Duodenal mucosa (tissue), 2 donors: Measurements from ENCODE around the gene ARHGAP32.

Experiments used
- H3K27ac ChIP-seq: one replicate; pipeline ENCODE4 v1.7.0; 2013; ENCODE audit warnings: low read depth, low read length
- H3K27me3 ChIP-seq, 2 donors: one replicate each; pipeline ENCODE4 v1.7.0; 2013; ENCODE audit warnings: low read length in 2 of 2, control low read depth in 1 of 2; ENCODE audit not compliant: insufficient read depth in 2 of 2, control insufficient read depth in 1 of 2
- H3K36me3 ChIP-seq, 2 donors: one replicate each; pipeline ENCODE4 v1.7.0; 2013; ENCODE audit warnings: low read length in 2 of 2, control low read depth in 1 of 2; ENCODE audit not compliant: insufficient read depth in 2 of 2, control insufficient read depth in 1 of 2
- H3K4me1 ChIP-seq, 2 donors: one replicate each; pipeline ENCODE4 v1.7.0; 2013; ENCODE audit warnings: low read length in 2 of 2, control low read depth in 1 of 2; ENCODE audit not compliant: insufficient read depth in 2 of 2, control insufficient read depth in 1 of 2
- H3K4me3 ChIP-seq, 2 donors: one replicate each; pipeline ENCODE4 v1.7.0; 2013; ENCODE audit warnings: low read length in 2 of 2, low read depth in 1 of 2
- H3K9ac ChIP-seq, 2 donors: one replicate each; pipeline ENCODE4 v1.7.0; 2013; ENCODE audit warnings: low read length in 2 of 2, low read depth in 1 of 2
- H3K9me3 ChIP-seq, 2 donors: one replicate each; pipeline ENCODE4 v1.7.0; 2013; ENCODE audit warnings: low read length in 2 of 2, control low read depth in 1 of 2; ENCODE audit not compliant: control insufficient read depth in 1 of 2

The ARHGAP32 gene

DNA sequence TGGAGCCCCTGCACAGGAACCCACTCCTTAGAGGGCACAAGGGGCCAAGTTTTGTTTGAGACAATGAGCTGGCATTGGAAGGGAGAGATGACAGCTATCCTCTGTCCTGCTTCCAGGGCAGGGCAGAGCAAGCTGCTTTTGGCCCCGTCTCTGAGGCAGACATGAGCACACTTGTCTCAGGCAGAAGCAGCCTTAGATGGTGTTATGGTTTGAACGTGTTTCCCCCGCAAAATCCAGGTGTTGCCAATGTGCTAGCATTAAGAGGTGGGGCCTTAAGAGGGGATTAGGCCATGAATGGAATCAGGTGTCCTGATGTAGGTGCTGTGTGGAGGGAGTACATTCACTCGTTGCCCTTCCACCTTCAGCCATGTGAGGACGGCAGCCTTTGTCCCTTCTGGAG, 252.0 kb downstream of the ARHGAP32 start:
- no peaks in the 10 kb centered on the region for H3K4me1 ChIP-seq
- no peaks in the 10 kb centered on the region for H3K27me3 ChIP-seq
- no peak overlapping the region for H3K4me3 ChIP-seq
- no peak overlapping the region for H3K27ac ChIP-seq
- no peaks in the 10 kb centered on the region for H3K9me3 ChIP-seq
- H3K36me3 ChIP-seq: no peaks in the 10 kb centered on the region
- H3K9ac ChIP-seq: no peak overlapping the region

DNA sequence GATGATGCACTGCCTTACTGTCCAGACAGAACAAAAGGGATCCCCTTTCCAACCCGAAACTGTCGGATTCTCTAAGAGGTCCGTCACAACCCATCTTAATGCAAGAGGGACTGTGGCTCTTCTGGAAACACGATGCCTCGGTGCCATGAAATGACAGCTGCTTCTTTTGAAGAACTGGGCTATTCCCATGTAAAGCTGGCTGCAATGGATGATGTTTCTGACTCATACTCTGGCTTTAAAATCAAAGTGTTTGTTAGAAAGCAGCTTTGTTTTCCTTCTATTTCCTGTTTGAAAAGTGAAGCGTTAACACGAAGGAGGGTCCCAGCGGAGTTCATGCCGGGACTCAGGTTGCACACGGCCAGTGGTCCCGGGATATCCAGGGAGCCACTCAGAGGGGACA, 252.5 kb downstream of the ARHGAP32 start:
- Histone ChIP-seq H3K9me3 (no peaks in the 10 kb centered on the region), H3K36me3 (no peaks in the 10 kb centered on the region), H3K27ac (no peak overlapping the region), H3K9ac (no peak overlapping the region), H3K27me3 (no peaks in the 10 kb centered on the region), H3K4me1 (no peaks in the 10 kb centered on the region), H3K4me3 (no peak overlapping the region)

DNA sequence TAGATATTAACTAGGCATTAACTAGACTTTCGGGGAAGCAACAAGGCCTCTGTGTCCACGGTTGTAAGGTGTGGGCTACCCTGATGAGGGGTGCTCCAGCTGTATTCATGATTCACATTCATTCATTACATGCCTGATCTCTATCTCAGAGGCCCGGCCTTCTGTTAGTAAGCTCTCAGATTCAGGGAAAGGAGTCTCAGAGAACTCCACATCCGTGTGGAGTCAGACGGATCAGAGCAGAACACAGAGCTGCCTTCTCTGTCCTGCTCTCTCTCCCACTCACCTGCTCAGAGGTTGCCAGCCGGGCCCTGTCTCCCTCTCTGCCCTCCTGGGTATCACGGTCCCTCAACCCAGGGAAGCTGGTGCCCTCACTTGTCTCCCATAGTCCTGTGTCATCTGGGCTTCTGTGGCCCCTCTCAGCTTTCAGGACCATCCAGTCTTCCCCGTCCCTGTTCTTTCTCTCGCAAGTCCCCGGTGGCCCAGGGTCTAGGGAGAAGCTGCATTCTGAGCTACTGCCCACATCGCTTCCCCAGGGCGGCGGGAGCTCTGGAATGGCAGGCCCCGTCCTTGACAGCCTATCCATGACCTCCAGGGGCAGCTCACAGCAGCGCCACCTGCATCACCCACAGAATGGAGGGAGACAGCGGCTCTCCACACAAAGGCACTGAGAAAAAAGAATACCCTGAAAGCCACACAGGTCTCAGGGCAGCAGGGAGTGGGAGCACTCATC, 253.8 kb downstream of the ARHGAP32 start:
- Histone ChIP-seq H3K27ac (no peak overlapping the region), H3K4me3 (no peak overlapping the region), H3K36me3 (no peaks in the 10 kb centered on the region), H3K27me3 (no peaks in the 10 kb centered on the region), H3K4me1 (no peaks in the 10 kb centered on the region), H3K9me3 (no peaks in the 10 kb centered on the region), H3K9ac (no peak overlapping the region)

DNA sequence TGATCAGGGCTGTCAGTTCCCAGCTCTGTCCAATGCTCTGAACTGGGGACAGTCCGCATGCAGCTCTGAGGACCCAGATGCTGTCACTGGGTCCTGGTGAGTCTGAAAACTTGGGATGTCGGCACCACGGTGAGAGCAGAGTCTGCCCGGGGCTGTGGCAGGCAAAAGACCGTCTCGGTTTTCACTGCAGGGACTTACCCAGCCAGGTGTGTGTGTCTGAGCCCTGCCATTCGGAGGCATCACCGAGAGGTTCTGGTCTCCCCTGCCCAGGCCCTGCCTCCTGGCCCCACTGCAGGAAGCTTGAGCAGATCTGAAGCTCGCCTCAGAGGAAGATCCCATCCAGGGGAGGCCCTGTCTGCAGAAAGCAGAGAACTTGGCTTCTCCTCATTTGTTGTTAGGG, 254.6 kb downstream of the ARHGAP32 start:
- Histone ChIP-seq H3K4me3 (no peak overlapping the region), H3K27me3 (no peaks in the 10 kb centered on the region), H3K27ac (no peak overlapping the region), H3K9ac (no peak overlapping the region), H3K4me1 (no peaks in the 10 kb centered on the region), H3K36me3 (no peaks in the 10 kb centered on the region), H3K9me3 (no peaks in the 10 kb centered on the region)

DNA sequence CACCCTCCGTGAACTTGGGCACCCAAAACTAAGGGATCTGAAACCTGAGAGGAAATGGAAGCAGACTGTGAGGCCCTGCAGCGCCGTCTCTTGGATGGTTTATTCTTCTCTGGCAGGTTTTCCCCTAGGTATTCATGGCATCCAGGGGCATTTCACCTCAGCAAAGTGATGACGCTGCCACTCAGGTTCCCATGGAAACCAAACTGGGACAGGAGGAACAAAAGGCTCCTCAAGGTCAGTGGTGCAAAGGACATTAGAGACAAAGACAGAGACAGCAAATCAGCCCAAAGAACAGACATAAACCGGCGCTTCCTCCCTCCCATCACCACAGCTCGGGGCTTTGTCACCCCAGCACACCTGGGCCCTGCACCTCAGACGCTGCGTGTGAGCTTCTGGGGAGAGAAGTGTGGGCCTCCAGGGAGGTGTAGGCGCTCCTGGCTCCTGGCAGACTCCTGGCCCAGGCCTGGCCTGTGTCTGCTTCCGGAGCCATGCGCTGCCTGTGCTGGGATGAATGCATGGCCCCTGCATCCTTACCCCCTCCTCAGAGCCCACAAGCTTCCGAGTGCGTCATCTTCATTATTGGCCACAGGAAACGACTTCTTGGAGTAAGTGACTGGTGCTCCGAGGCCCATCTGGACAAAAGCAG, 255.4 kb downstream of the ARHGAP32 start:
- no peak overlapping the region for H3K4me3 ChIP-seq
- no peaks in the 10 kb centered on the region for H3K36me3 ChIP-seq
- H3K27ac ChIP-seq: no peak overlapping the region
- H3K9ac ChIP-seq: no peak overlapping the region
- no peaks in the 10 kb centered on the region for H3K9me3 ChIP-seq
- no peaks in the 10 kb centered on the region for H3K4me1 ChIP-seq
- no peaks in the 10 kb centered on the region for H3K27me3 ChIP-seq

DNA sequence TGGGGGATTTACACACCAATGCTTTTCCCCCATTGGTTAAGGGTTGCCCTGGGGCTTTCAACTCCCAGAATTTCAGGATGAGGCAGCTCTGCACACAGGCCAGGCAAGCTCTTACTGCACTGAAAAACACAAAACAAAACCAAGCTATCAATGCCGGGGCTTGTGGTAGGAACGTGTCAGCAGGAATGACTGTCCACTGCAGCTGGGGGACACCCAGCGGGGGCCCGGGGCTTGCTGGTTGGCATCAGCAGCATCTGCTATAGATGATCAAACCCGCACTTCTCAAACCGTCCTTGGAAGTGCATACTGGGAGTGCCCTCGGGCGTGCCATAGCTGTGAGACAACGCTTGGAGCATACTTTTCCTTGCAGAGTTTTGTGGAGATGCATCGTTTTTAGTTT, 257.2 kb downstream of the ARHGAP32 start:
- Histone ChIP-seq H3K4me3 (no peak overlapping the region), H3K9ac (no peak overlapping the region), H3K36me3 (no peaks in the 10 kb centered on the region), H3K9me3 (no peaks in the 10 kb centered on the region), H3K27me3 (no peaks in the 10 kb centered on the region), H3K27ac (no peak overlapping the region), H3K4me1 (no peaks in the 10 kb centered on the region)

DNA sequence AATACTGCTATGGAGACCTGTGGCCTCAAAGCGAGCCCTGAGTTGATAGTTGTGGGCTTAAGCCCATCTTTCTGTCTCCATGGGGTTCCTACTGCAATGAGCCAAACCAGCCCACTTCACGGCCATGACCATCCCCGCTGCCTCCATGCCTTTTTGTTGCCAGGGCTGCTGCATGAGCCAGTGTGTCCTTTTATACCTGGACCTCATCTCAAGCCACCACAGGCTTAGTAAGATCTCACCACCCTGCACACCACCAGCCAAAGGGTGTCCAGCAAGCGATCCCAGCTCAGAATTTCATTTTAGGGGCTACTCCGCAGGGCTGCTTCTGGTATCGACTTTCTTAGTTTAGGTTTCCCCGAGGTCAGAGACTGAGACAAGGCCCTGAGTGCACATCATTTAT, 257.8 kb downstream of the ARHGAP32 start:
- H3K36me3 ChIP-seq: no peaks in the 10 kb centered on the region
- H3K9ac ChIP-seq: no peak overlapping the region
- H3K4me1 ChIP-seq: no peaks in the 10 kb centered on the region
- H3K27ac ChIP-seq: no peak overlapping the region
- H3K9me3 ChIP-seq: no peaks in the 10 kb centered on the region
- H3K27me3 ChIP-seq: no peaks in the 10 kb centered on the region
- no peak overlapping the region for H3K4me3 ChIP-seq

DNA sequence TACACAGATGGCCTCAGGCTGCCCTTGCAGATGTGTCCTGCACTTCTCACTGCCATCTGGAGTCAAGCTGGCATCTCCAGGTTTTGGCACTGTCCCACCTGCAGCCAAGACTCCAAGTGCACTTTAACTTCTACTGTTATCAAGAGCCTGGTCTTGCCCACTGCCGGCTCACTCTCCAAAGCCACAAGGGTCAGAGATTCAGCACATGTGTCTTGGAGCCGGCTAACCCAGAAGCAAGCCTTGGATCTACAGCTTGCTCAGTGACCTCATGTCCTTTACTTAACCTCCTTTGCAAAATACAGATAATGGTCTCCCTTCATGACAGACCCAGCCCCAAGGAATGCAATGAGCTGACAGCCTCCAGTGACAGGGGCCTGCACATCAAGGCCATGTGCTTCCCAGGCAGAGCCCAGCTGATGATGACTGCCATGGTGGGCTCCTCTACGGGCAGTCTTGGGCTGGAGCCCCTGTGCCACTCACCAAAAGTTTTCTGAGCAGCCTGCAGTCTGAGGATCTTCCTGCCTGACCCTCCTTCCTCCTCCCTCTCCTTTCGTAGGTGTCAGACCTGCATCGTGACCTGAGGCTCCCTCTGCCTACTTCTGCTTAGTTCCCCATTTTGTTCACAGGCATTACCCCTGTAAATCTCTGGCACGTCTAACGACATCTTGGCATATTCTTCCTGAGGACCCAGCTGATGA, 258.5 kb downstream of the ARHGAP32 start:
- Histone ChIP-seq H3K9ac (no peak overlapping the region), H3K9me3 (no peaks in the 10 kb centered on the region), H3K27ac (no peak overlapping the region), H3K4me1 (peaks cover 0 to under 1% of the 10 kb centered on the region in 2 donors), H3K36me3 (no peaks in the 10 kb centered on the region), H3K27me3 (no peaks in the 10 kb centered on the region), H3K4me3 (no peak overlapping the region)

DNA sequence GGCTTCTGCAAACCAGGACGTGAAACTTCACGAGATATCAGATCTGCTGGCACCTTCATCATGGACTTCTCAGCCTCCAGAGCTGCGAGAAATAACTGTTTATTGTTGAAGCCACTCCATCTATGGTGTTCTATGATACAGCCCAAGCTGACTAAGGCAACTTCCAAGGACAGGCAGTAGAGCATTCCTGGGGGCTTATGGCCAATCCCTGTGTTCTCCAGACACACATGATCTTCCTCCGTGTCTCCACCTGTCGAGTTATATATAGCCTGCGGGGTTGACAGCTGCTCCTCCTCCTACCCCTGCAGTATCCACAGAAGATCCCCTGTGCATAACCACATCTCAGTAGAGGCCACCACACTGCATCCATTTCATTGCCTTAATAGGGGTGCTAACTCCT, 260.5 kb downstream of the ARHGAP32 start:
- Histone ChIP-seq H3K36me3 (no peaks in the 10 kb centered on the region), H3K27me3 (no peaks in the 10 kb centered on the region), H3K4me3 (no peak overlapping the region), H3K27ac (no peak overlapping the region), H3K4me1 (peaks cover 7 to 9% of the 10 kb centered on the region in 2 donors), H3K9ac (no peak overlapping the region), H3K9me3 (no peaks in the 10 kb centered on the region)

DNA sequence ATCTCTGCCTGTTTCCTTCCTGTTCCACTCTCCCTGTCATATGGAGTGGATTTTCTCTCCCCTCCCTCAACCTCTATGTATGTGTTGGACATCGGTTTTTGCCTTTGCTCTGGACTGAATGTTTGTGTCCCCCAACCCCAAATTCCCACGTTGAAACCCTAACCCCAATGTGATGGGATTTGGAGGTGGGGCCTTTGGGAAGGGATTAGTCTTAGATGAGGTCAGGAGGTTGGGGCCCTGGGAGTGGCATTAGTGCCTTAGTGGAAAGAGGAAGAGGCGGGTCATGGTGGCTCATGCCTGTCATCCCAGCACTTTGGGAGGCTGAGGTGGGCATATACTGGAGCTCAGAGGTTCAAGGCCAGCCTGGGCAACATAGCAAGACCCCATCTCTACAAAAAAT, 261.1 kb downstream of the ARHGAP32 start:
- no peak overlapping the region for H3K27ac ChIP-seq
- no peaks in the 10 kb centered on the region for H3K27me3 ChIP-seq
- H3K4me3 ChIP-seq: no peak overlapping the region
- H3K9ac ChIP-seq: no peak overlapping the region
- H3K36me3 ChIP-seq: no peaks in the 10 kb centered on the region
- no peaks in the 10 kb centered on the region for H3K9me3 ChIP-seq
- H3K4me1 ChIP-seq: peaks cover 7 to 9% of the 10 kb centered on the region in 2 donors
